C4-2B (cell line): Measurements from ENCODE around the gene PAM.

ENCODE experiments used
- CTCF ChIP-seq: fragments of 450-650 bp; conservative IDR thresholded peaks from 2 replicates; pipeline ENCODE4 v1.5.1; 2017; ENCODE audit warnings: mild to moderate bottlenecking
- ZFX ChIP-seq: fragments of 450-650 bp; IDR thresholded peaks from 2 replicates; pipeline ENCODE4 v1.6.1; 2017

- no peak for TF ChIP-seq CTCF
- TF ChIP-seq ZFX, result no peak
Observed at GRCh38 chr5:102716017-102716416, 39.1 kb upstream of the PAM start.
